HFFc6 (cell line): ENCODE results near the gene SLC16A10. TPM values are rescaled to one million over a fixed set of nuclear protein-coding genes. Genes with fewer than 3 reads are reported as not detected.
"Not testable (repeated sequence)": the region's sequence is repeated elsewhere in the genome, so short reads cannot be mapped to it uniquely, and the experiment has no call there.

Source experiments
- DNase-seq: peaks from one replicate; pipeline ENCODE4 v3.0.0-alpha.2; 2018
- H3K27ac Mint-ChIP-seq: 2 replicates; pipeline ENCODE4 v1.8.0; 2020; ENCODE audit warnings: mild to moderate bottlenecking, mixed read lengths
- H3K27me3 Mint-ChIP-seq: 2 replicates; pipeline ENCODE4 v1.8.0; 2021; ENCODE audit warnings: mild to moderate bottlenecking, moderate library complexity, mixed read lengths; ENCODE audit not compliant: insufficient read depth
- H3K36me3 Mint-ChIP-seq: 2 replicates; pipeline ENCODE4 v1.8.0; 2021; ENCODE audit warnings: low read depth, mixed read lengths
- H3K4me1 Mint-ChIP-seq: 2 replicates; pipeline ENCODE4 v1.8.0; 2020; ENCODE audit warnings: low read depth, mixed read lengths
- H3K4me3 Mint-ChIP-seq: 2 replicates; pipeline ENCODE4 v1.8.0; 2020; ENCODE audit warnings: mild to moderate bottlenecking, moderate library complexity, mixed read lengths
- H3K9me3 Mint-ChIP-seq: 2 replicates; pipeline ENCODE4 v1.8.0; 2020; ENCODE audit warnings: mild to moderate bottlenecking, mixed read lengths
- CTCF ChIP-seq: fragments of 200-600 bp; sonication (generic); IDR thresholded peaks from 2 replicates; pipeline ENCODE4 v1.5.0; 2021; ENCODE audit warnings: antibody characterized with exemption, mild to moderate bottlenecking
- total RNA-seq, 6 experiments: library from RNA; stranded (reverse); fragmentation: NEBNext Ultra II Directional; extraction: Animal tissue kit (Norgen Biotek cat#: 25700); gene quantifications; 2 replicates in 1 of 6; 3 replicates in 5 of 6; pipeline ENCODE4 v1.2.3, GENCODE V29; 2021

SLC16A10 gene
- total RNA-seq, 6 experiments from 2014 or later, result not detected

- Mint-ChIP-seq H3K27me3 (peaks cover 6% of the 10 kb centered on the region), H3K4me3 (no peak overlapping the region), H3K27ac (no peak overlapping the region), H3K4me1 (no peaks in the 10 kb centered on the region), H3K9me3 (no peaks in the 10 kb centered on the region), H3K36me3 (no peaks in the 10 kb centered on the region)
- DNase-seq, result no peak
- no peak for TF ChIP-seq CTCF
Measured at GRCh38 chr6:111184827-111185532, 97.7 kb downstream of the SLC16A10 start.

DNA sequence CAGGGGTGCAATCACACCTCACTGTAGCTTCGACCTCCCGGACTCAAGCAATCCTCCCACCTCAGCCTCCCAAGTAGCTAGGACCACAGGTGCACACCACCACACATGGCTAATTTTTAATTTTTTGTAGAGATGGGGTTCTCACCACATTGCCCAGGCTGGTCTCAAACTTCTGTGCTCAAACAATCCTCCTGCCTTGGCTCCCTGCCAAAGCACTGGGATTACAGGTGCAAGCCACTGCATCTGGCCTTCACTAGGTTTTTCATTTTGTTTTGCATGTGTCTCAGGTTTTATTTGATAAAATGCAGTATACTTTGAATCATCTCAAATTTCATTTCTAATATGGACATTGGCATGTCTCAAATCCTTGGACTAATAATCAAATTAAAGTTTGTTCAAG, 98.7 kb downstream of the SLC16A10 start:
- Mint-ChIP-seq H3K4me1 (no peaks in the 10 kb centered on the region), H3K9me3 (peaks cover under 1% of the 10 kb centered on the region; the same call in 1 of the 2 replicates), H3K27me3 (peaks cover 6% of the 10 kb centered on the region), H3K4me3 (no peak overlapping the region), H3K27ac (no peak overlapping the region), H3K36me3 (no peaks in the 10 kb centered on the region)
- no peak for TF ChIP-seq CTCF
- DNase-seq, result no peak

GRCh38 chr6:111187874-111188273, 100.6 kb downstream of the SLC16A10 start:
- Mint-ChIP-seq H3K9me3 (peaks cover 4% of the 10 kb centered on the region), H3K27ac (no peak overlapping the region), H3K4me1 (no peaks in the 10 kb centered on the region), H3K36me3 (no peaks in the 10 kb centered on the region), H3K27me3 (peaks cover 9% of the 10 kb centered on the region), H3K4me3 (no peak overlapping the region)
- no peak for DNase-seq
- no peak for TF ChIP-seq CTCF

- H3K36me3 Mint-ChIP-seq, H3K4me3 Mint-ChIP-seq: not testable (repeated sequence)
Measured at GRCh38 chr6:111189666-111190210, 102.4 kb downstream of the SLC16A10 start.

GRCh38 chr6:111190637-111191036, 103.3 kb downstream of the SLC16A10 start:
- DNase-seq, result no peak
- no peaks in the 10 kb centered on the region for H3K4me1 Mint-ChIP-seq
- no peak for TF ChIP-seq CTCF
- peaks cover 4% of the 10 kb centered on the region for H3K9me3 Mint-ChIP-seq
- no peak overlapping the region for H3K27ac Mint-ChIP-seq
- no peak overlapping the region for H3K4me3 Mint-ChIP-seq
- H3K27me3 Mint-ChIP-seq, result peaks cover 7% of the 10 kb centered on the region
- no peaks in the 10 kb centered on the region for H3K36me3 Mint-ChIP-seq

More at GRCh38 chr6:111189666-111190210, 102.4 kb downstream of the SLC16A10 start:
- not testable (repeated sequence) for H3K27me3 Mint-ChIP-seq, H3K27ac Mint-ChIP-seq, H3K4me1 Mint-ChIP-seq, DNase-seq, H3K9me3 Mint-ChIP-seq

- not testable (repeated sequence) for H3K27ac Mint-ChIP-seq
Measured at GRCh38 chr6:111191136-111191535, 103.8 kb downstream of the SLC16A10 start.

More at GRCh38 chr6:111191136-111191535, 103.8 kb downstream of the SLC16A10 start:
- not testable (repeated sequence) for H3K4me1 Mint-ChIP-seq, DNase-seq, H3K4me3 Mint-ChIP-seq, H3K27me3 Mint-ChIP-seq, H3K9me3 Mint-ChIP-seq, H3K36me3 Mint-ChIP-seq
